GM04504 (cell line): ENCODE results near the gene MYO18B.

Experiments
- DNase-seq: peaks from one replicate; pipeline ENCODE4 v3.0.0-alpha.2; 2012; ENCODE audit warnings: low read depth

The MYO18B gene

GRCh38 chr22:25849522-25849921, 107.5 kb downstream of the MYO18B start:
- no peak for DNase-seq

DNA sequence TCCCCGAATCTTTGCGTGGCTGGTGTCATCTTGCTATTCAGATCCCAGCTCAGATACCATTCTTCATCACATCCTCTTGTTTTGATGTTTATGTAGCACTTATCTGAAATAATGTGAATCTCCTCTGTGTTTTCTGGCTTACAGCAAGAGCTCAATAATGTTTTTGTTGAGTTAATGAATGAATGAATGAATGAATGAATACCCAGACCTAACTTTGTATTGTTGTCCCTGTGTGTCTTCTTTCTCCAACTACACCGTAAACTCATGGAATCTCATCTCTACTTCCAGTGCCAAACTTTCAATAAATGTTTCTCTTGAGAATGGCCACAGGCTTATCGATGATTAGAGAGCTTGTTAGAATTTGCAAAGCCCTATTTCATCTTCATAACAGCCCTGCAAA, 110.2 kb downstream of the MYO18B start:
- no peak for DNase-seq

- DNase-seq = no peak
Measured at GRCh38 chr22:25853078-25853477, 111.1 kb downstream of the MYO18B start.

GRCh38 chr22:25853501-25854284, 111.7 kb downstream of the MYO18B start:
- no peak for DNase-seq

GRCh38 chr22:25869771-25870170, 127.8 kb downstream of the MYO18B start:
- no peak for DNase-seq

DNA sequence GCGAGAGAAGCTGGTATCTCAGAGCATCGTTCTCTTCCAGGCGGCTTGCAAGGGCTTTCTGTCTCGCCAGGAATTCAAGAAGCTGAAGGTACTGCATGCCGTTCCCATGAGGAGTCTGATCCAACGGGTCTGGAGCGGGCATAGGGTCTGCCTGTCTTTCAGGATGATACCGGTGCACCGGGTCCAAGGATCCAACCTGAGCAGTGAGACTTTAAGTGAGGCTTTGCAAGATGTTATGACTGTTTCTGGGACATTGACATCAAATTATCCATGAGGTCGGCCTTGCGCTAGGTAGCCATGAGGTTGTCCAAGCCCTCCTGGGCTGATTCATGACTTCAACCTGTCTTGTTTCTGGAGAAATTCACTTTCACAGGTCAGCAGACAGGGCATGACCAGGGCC, 132.3 kb downstream of the MYO18B start:
- no peak for DNase-seq

DNA sequence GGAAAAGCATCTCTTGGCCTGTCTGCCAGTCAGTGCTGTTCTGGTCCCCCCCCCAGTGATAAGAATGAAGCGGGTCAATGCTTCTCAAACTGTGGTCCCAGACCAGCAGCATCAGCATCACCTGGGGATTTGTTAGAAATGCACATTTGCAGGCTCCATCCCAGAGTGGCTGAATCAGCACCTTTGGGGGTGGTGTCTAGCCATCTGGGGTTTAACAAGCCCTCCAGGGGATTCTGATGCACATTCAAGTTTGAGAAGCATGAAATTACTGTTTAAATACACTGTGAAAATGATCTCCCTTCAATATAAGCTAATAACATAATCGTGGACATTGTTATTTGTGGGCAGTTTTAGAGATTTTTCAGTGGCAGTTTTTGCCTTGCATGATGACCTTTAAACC, 133.5 kb downstream of the MYO18B start:
- no peak for DNase-seq

GRCh38 chr22:25876871-25877270, 134.9 kb downstream of the MYO18B start:
- no peak for DNase-seq

GRCh38 chr22:25878933-25879332, 136.9 kb downstream of the MYO18B start:
- no peak for DNase-seq

DNA sequence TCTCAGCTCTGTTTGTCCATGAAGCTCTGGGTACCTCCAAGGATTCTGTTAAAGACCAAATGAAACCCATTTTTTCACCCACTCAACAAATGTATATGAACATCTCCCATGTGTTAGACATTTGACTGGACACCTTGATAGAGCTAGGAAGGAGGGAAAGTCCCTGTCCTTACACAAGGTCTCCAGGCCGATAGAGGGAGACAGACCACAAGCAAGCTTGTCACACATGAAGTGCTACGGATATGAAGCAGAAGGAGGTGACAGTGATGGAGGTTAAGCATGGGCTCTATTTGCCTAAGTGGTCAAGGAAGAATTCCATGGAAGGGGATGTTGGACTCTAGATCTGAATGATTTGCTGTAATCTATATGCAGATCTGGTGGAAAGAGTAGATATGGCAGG, 138.5 kb downstream of the MYO18B start:
- no peak for DNase-seq

DNA sequence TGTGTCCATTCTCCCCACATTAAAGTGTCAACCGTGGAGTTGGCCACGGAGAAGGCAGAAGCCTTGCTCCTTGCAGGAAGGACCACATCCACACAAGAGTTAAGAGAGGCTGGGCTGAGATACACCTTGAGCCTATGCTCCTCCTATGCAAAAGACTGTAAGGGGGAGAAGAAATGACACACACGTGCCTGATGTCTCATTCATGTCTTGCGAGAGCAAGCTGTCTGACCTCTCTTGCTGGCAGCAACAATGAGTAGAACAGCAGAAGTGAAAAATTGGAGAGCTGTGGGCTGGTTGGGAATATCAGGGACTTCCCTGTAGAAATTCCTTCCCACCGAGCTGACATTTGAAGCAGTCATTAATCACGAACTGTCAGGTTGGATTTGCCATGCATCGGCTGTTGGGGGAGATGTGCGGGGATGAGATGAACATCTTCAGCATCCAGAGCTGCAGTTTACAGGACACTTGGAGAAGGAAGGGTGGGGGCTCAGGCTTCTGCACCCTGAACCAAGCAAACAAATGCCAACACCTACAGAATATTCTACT, 139.3 kb downstream of the MYO18B start:
- DNase-seq = no peak

GRCh38 chr22:25882360-25882759, 140.4 kb downstream of the MYO18B start:
- DNase-seq = no peak

DNA sequence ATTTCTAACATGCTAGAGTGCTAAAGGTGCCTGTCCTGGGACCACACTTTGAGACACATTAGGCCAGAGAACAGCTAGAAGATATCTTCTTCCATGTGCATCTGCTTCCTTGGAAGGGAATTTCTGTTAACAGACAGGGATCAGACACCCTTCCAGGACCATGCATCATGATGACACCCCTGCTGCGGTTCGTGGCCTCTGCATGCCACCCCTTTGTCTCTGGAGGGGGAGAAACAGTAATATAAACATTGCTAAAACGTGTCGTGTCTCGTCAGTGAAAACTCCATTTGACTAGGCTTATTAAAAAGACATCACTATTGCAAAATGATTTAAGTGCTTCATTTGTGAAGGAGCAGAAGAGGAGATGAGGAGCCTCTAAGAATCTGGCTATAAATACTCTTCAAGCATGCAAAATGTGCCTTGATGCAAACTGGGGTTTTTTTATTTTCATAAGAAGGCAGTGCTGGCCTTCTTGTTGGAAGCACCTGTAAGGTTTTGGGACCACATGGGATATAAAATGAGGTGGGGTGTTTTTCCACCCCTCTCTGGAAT, 141.6 kb downstream of the MYO18B start:
- no peak for DNase-seq

DNA sequence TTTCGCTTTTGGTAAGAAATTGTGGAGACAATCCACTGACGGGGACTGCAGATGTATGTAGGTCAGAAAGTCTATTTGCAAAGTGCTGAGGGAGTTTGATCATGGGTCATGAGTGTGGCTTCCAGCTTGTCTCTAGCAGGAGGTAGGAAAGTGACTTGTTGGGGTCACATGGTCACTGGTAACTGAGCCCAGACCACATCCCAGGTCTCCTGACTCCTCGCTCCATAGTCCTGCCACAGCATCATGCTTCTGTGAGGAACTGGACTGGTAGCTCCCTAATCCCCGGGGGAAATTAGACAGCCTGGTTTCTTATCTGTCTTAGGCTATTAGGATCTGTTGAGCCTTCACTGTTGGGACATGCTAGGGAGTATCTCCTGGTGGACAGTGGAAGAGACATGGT, 142.1 kb downstream of the MYO18B start:
- DNase-seq = no peak

- DNase-seq = no peak
Measured at GRCh38 chr22:25888399-25889054, 146.5 kb downstream of the MYO18B start.

- no peak for DNase-seq
Measured at GRCh38 chr22:25890651-25891050, 148.7 kb downstream of the MYO18B start.

DNA sequence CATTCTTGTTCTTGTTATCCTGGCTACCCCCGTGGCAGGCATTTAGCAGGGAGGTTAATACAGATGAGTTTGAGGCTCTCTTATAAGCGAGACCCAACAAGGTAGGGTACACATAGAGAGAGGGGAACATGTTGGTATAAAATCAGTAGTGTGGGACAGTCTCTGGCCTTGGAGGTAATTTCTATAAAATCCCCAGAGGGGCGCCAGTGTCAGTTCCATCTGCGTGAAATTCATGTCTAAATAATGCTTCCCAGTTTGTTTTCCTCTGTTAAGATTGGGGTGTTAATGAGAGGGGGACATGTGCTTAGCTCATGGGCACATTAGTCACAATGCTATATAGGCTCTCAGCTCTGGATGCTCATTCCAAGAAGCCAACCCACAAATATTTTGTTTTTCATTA, 150.7 kb downstream of the MYO18B start:
- no peak for DNase-seq

GRCh38 chr22:25895678-25896077, 153.7 kb downstream of the MYO18B start:
- DNase-seq = no peak

DNA sequence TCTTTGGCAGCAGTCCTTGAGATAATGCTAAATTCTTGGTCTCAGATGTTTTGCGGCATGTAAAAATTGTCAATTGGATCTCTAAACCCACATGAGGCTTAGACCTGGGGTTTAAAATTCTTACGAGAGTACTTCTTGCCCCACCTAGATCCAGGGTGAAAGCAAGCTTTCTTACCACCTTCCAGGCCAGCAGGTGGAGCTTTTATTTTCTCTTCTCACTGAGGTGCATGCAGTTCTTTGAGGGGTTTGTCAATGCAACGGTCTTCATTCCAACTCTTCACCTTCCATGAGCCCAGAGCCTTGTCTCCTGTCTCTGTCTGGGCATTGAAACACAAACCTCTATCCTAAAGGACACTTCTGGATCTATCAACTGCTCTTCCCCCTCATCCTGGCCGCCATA, 154.1 kb downstream of the MYO18B start:
- DNase-seq = no peak

GRCh38 chr22:25896592-25896991, 154.6 kb downstream of the MYO18B start:
- no peak for DNase-seq

DNA sequence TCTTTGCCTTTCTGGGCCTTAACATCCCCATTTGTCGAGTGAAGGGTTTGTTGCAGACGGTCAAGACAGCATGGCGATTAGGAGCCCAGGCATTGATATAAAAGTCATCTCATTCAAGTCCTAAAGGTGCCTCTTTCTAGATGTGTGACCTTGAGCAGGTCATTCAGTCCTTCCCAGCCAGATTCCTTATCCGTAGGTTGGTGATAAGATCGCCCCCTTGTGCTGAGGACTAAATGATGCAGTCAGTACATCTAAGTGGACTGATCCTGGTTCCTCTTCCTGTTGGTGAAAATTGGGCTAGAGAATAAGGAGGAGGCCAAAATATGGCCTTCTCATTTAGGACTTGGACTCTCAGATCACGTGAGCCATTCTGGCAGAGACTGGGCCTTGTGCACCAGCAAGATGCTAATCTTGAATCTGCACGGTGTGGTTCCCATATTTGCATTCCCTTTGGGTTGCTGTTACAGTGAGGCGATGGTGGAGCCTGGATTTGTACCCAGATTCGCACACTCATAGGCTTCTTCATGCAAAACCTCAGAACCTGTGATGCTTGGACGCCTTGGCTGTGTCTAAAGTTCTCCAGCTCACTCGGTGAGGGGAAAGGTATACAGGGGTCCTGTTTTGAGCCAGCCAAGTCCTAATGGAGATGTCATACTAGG, 156.8 kb downstream of the MYO18B start:
- DNase-seq = no peak

GRCh38 chr22:25899566-25899965, 157.6 kb downstream of the MYO18B start:
- DNase-seq = no peak

GRCh38 chr22:25900390-25900789, 158.4 kb downstream of the MYO18B start:
- DNase-seq = no peak
